D721Med (cell line): ENCODE measurements around the gene CHSY1.

ENCODE experiments used
- DNase-seq: peaks from one replicate; pipeline ENCODE4 v3.0.0; 2011; ENCODE audit warnings: low spot score; ENCODE audit not compliant: insufficient read length
- FAIRE-seq: peaks from 2 replicates; lab custom pipeline; 2011; peaks lifted over from hg19 to GRCh38; lab: Jason Lieb, UNC
- CTCF ChIP-seq: IDR thresholded peaks from 2 replicates; pipeline ENCODE4 v1.5.1; 2012; ENCODE audit warnings: mild to moderate bottlenecking, control low read depth; ENCODE audit not compliant: insufficient read depth; ENCODE audit errors: missing control alignments

CHSY1 gene

GRCh38 chr15:101181349-101181748 is 70.5 kb downstream of the CHSY1 start:
- DNase-seq = no peak
- no peak for TF ChIP-seq CTCF
- FAIRE-seq = no peak

DNA sequence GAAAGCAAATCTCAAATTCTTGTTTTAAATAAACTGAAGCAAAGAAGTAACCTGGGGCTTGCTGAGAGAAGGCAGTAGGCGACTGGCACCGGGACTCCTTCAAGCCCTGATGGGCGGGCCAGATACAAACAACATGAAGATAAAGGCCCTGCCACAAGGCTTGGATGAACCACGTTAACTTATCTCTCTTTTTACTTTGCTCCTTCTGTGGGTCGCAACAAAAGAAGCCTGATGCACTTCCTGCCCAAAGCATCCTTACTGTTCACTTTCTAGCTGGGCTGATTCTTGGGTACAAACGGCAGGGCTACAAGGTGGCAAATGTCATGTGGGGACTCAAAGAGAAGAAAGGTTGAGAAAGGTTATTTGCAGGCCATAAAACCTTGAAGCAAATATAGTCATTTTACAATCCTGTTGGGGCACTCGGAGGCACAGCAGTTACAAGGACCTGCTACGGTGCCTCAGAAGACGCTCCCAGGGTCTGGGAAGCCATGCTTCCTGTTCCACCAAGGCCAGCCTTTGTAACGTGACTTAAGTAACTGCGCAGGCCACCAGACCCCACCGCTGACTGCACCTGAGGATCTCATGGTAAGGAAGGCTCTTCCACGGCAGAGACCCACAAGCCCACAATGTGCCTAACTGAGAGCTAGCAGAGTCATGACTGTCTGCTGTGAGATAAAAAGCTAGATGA is 71.1 kb downstream of the CHSY1 start:
- FAIRE-seq (no peak), DNase-seq (no peak)
- no peak for TF ChIP-seq CTCF

GRCh38 chr15:101179341-101180153 is 72.3 kb downstream of the CHSY1 start:
- FAIRE-seq (no peak), DNase-seq (no peak)
- TF ChIP-seq CTCF = no peak

GRCh38 chr15:101178931-101179330 is 72.9 kb downstream of the CHSY1 start:
- no peak for TF ChIP-seq CTCF
- DNase-seq = no peak
- no peak for FAIRE-seq

DNA sequence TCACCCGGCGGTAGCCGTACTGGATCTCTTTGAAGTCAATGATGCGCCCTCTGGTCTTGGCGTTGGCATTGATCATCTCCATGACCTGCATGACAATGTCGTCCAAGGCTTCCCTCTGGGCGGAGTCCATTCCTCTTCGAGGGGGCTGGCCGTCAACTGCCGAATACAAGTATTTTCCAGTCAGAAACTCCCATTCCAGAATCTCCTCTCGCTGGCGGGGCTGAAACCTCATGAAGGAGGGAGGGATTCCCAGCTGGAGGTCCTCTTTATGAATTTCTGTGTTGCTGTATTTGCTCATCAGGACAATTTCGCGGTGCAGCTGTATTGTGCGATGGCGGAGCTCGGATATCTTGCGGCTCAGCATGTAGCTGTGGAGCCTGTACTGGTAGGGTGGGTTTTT is 73.4 kb downstream of the CHSY1 start:
- FAIRE-seq (no peak), DNase-seq (no peak)
- no peak for TF ChIP-seq CTCF

DNA sequence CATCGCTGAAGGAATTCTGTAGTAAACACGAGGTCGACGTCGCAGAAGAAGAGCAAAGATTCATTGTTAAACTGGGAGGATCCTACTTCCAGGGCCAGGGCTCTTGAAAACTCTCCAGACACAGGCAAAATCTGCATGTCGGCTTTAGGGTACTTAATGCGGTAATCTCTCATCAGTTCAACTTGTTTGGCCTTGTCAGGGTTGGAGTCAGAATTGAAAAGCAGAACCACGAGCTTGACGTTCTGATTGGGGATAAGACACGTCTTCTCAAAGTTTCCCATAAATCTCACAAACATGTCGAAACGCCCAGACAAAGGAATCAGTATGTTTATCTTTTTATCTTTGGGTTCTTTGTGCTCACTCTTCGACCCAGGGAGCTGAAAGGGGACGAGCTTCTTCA is 74.0 kb downstream of the CHSY1 start:
- no peak for FAIRE-seq
- DNase-seq = no peak
- no peak for TF ChIP-seq CTCF

- no peak for TF ChIP-seq CTCF
- FAIRE-seq = no peak
- no peak for DNase-seq
These were observed 75.2 kb downstream of the CHSY1 start for GRCh38 chr15:101176625-101177024.
